ENCODE results near the gene SIN3B. TPM values are rescaled to one million over a fixed set of nuclear protein-coding genes. Genes with fewer than 3 reads are reported as not detected.
"Not testable (repeated sequence)": the region's sequence is repeated elsewhere in the genome, so short reads cannot be mapped to it uniquely, and the experiment has no call there.

Gene SIN3B
- total RNA-seq, 2 donors from 2014 or later = 19.8 to 31.0 TPM

DNA sequence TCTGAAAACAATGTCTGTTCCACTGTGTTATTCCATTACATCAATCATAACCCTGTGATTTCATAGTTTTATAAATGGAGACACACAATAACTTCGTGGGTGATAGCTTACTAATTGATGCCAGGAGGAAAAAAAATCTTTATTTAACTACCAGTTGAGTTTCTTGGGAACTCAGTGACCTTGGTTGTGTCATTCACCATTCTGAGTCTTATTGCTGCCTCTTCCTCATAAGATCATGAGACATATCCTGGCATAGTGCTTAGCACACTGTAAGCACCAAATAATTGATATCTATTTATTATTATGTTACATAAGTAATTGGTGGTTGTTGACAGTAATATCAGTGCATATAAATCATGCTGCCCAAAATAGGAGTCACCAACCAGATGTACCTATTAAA lies 39.1 kb upstream of the SIN3B start:
- Histone ChIP-seq H3K27me3 (no peaks in the 10 kb centered on the region), H3K27ac (no peak overlapping the region), H3K9ac (ENCODE audit: low read depth in 2 of 2, low read length in 2 of 2) (no peak overlapping the region), H3K9me3 (no peaks in the 10 kb centered on the region), H3K36me3 (no peaks in the 10 kb centered on the region), H3K4me3 (no peak overlapping the region), H3K4me1 (no peaks in the 10 kb centered on the region)
- intact Hi-C loops (cut with DNase I) = no loop called here
- TF ChIP-seq, protein P1, sequence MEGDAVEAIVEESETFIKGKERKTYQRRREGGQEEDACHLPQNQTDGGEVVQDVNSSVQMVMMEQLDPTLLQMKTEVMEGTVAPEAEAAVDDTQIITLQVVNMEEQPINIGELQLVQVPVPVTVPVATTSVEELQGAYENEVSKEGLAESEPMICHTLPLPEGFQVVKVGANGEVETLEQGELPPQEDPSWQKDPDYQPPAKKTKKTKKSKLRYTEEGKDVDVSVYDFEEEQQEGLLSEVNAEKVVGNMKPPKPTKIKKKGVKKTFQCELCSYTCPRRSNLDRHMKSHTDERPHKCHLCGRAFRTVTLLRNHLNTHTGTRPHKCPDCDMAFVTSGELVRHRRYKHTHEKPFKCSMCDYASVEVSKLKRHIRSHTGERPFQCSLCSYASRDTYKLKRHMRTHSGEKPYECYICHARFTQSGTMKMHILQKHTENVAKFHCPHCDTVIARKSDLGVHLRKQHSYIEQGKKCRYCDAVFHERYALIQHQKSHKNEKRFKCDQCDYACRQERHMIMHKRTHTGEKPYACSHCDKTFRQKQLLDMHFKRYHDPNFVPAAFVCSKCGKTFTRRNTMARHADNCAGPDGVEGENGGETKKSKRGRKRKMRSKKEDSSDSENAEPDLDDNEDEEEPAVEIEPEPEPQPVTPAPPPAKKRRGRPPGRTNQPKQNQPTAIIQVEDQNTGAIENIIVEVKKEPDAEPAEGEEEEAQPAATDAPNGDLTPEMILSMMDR (IDR thresholded peaks at IDR 0.05) = no peak
- DNase-seq = no peak

DNA sequence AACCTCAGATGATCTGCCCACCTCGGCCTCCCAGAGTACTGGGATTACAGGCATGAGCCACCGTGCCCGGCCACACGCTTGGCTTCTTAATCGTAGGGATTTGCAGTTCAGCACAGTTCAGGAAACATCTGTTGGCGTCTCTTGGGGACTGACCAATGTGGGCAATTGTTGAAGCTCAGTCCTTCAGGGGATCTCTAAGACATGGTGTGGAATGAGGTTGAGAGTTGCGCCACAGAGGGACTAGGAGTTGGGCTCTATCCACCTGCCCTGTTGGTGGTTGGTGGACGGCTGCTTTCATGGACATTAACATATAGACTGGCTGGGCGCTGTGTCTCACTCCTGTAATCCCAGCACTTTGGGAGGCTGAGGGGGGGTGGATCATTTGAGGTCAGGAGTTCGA lies 37.3 kb upstream of the SIN3B start:
- Histone ChIP-seq H3K36me3 (no peaks in the 10 kb centered on the region), H3K27me3 (no peaks in the 10 kb centered on the region), H3K4me3 (no peak overlapping the region), H3K9me3 (no peaks in the 10 kb centered on the region), H3K4me1 (no peaks in the 10 kb centered on the region), H3K9ac (ENCODE audit: low read depth in 2 of 2, low read length in 2 of 2) (no peak overlapping the region), H3K27ac (no peak overlapping the region)
- DNase-seq = no peak
- intact Hi-C loops (cut with DNase I) = no loop called here
- TF ChIP-seq, protein P1 (IDR thresholded peaks at IDR 0.05) = no peak

DNA sequence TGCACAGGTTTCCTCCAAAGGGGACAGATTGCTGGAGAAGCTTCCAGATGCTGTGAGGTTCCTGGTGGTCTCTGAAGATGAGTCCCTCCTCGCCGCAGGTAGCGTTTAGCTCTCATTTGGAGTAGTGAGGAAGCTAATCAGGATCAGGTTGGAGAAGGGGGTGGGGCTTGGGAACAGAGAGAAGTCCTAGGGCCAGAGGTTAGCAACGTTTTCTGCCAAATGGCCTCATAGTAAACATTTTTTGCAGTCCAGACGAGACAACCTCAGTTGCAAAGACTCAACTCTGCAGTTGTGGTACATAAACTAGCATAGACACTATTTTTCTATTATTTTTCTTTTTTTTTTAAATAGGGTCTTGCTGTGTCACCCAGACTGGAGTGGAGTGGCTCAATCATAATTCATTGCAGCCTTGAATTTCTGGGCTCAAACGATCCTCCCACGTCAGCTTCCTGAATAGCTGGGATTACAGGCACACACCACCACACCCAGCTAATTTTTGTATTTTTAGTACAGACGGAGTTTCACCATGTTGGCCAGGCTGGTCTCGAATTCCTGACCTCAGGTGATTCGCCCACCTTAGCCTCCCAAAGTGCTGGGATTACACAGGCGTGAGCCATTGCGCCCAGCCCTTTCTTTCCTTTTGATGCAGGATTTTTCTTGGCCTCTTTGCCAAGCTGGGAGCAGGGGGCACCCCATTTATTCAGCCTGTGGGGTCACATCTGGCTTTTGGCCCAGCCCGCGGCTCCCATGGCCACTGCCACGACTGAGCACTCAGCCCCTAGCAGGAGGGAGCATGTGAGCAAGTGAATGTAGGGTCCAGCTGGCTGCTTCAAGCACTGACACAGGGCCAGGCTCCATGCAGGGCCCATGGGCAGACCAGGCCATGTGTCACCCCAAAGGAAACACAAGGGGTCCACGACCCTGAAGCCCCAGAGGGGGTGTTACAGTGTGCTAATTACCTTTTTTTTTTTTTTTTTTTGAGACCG lies 34.4 kb upstream of the SIN3B start:
- Histone ChIP-seq H3K27ac (no peak overlapping the region), H3K36me3 (no peaks in the 10 kb centered on the region), H3K27me3 (no peaks in the 10 kb centered on the region), H3K4me3 (no peak overlapping the region), H3K4me1 (no peaks in the 10 kb centered on the region), H3K9ac (ENCODE audit: low read depth in 2 of 2, low read length in 2 of 2) (no peak overlapping the region), H3K9me3 (no peaks in the 10 kb centered on the region)
- no peak for DNase-seq
- TF ChIP-seq, protein P1 (IDR thresholded peaks at IDR 0.05) = no peak
- intact Hi-C loops (cut with DNase I) = no loop called here

DNA sequence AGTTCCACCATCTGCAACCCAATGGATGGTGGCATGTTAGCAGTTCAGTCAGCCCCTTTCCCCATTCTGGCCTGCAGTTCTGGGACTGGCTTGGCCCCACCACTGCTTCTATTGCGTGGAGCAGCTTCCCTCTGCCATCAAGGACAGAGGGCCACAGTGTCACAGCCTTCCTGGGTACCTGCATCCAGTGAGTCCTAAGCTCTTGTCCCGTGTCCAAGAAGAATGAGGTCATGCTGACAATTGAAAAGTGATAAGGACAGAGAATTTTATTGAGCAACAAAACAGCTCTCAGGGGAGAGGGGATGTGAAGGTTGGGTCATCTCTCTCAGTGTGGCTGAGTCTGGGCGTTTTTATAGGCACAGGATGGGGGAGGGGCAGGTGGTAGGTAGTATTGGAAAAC lies 33.5 kb upstream of the SIN3B start:
- Histone ChIP-seq H3K9me3 (no peaks in the 10 kb centered on the region), H3K4me1 (no peaks in the 10 kb centered on the region), H3K4me3 (no peak overlapping the region), H3K36me3 (no peaks in the 10 kb centered on the region), H3K27ac (no peak overlapping the region), H3K9ac (ENCODE audit: low read depth in 2 of 2, low read length in 2 of 2) (no peak overlapping the region), H3K27me3 (no peaks in the 10 kb centered on the region)
- no peak for DNase-seq
- TF ChIP-seq, protein P1 (IDR thresholded peaks at IDR 0.05) = no peak
- intact Hi-C loops (cut with DNase I) = no loop called here

DNA sequence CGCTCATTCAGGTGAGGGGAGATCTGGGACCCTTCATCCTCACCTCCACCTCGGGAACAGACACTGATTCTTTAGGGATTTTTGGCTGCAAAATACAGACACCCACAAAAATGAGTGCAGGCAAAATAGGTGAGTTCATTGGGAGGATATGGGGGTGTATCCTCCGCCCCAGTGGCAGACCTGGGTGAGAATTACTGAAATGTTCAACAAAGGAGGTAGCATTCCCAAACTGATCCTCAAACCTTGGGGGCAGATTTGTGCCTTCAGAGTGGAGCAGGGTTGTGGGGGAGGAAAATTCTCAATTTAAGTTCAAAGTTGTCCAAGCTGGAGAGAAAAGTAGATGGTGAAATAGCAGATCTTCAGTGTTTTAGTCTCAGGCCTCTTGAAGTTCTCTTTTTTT lies 31.3 kb upstream of the SIN3B start:
- Histone ChIP-seq H3K27ac (no peak overlapping the region), H3K36me3 (no peaks in the 10 kb centered on the region), H3K9ac (ENCODE audit: low read depth in 2 of 2, low read length in 2 of 2) (no peak overlapping the region), H3K27me3 (no peaks in the 10 kb centered on the region), H3K9me3 (no peaks in the 10 kb centered on the region), H3K4me1 (no peaks in the 10 kb centered on the region), H3K4me3 (no peak overlapping the region)
- intact Hi-C loops (cut with DNase I) = no loop called here
- TF ChIP-seq, protein P1 (IDR thresholded peaks at IDR 0.05) = no peak
- no peak for DNase-seq

DNA sequence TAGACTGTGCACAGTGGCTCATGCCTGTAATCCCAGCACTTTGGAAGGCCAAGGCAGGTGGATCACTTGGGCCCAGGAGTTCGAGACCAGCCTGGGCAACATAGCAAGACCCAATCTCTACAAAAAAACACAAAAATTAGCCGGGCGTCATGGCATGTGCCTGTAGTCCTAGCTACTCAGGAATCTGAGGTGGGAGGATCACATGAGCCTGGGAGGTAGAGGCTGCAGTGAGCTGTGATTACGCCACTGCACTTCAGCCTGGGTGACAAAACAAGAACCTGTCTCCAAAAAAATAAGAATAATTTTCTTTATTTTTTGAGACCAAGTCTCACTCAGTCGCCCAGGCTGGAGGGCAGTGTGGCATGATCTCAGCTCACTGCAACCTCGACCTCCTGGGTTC lies 30.9 kb upstream of the SIN3B start:
- intact Hi-C loops (cut with DNase I); H3K4me1 ChIP-seq; DNase-seq: not testable (repeated sequence)

More for the DNA sequence above, 30.9 kb upstream of the SIN3B start:
- H3K27me3 ChIP-seq; H3K36me3 ChIP-seq; H3K9ac ChIP-seq (ENCODE audit: low read depth in 2 of 2, low read length in 2 of 2); H3K27ac ChIP-seq; H3K9me3 ChIP-seq; H3K4me3 ChIP-seq: not testable (repeated sequence)
